NCI-H2196 treated with DMSO at 0.1 percent for 48 hours (cell line): ENCODE measurements around the gene MIB1.

Experiments used
- DNase-seq: peaks from one replicate; lab custom pipeline; 2025; ENCODE audit not compliant: unreplicated experiment; lab: John Stamatoyannopoulos, UW

The MIB1 gene

DNA sequence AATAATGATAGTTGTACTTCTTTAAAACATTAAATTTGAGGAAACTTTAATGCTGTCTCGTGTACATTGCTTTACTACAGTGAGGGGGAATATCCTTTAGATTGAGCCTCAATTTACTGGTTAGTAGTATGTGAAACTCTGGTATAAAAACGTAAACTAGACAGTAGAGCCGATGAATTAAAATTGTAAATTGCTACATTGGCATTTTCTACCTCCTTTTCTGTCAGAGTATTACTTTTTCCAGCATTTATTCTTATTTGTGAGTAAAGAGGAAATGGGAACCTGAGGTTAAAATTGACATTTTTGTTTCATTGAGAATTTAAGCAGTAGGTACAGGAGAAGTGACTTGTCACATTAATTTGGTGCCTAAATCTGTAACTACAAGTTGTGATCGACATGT is 128.2 kb downstream of the MIB1 start:
- DNase-seq: no peak

DNA sequence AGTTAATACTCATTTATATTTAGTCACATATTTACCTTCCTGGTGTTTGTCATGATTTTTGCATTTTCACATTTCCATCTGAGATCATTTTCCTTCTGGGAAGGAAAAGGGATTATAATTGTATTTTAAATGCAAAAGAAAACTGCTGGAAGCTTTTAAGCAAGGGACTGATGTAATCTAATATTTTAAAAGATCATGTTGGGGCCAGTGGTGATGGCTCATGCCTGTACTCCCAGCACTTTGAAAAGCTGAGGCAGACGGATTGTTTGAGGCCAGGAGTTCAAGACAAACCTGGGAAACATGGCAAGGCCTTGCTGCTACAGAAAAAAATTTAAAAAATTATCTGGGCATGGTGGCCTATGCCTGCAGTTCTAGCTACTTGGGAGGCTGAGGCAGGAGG is 149.0 kb downstream of the MIB1 start:
- no peak for DNase-seq

DNA sequence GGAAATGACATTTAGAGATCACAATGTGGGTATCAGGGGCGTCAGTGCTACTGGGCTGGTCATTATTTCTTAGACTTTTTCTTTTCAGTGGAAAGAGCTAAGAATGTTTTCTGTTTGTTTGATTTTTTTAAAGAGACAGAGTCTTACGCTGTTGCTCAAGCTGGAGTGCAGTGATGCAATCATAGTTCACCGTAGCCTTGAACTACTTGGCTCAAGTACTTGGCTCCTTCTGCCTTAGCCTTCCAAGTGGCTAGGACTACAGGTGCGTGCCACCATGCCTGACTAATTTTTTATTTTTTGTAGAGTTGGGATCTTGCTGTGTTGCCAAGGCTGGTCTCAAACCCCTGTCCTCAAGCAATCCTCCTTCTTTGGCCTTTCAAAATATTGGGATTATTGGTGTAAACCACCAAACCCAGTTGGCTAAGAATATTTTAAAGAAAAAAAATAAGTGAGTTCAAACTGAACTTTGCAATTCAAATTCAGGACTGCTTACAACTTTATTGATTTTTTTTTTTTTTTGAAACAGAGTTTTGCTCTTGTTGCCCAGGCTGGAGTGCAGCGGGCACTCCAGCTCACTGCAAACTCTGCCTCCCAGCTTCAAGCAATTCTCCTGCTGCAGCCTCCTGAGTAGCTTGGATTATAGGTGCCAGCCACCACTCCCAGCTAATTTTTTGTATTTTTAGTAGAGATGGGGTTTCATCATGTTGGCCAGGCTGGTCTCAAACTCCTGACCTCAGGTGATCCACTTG is 154.2 kb downstream of the MIB1 start:
- no peak for DNase-seq

DNA sequence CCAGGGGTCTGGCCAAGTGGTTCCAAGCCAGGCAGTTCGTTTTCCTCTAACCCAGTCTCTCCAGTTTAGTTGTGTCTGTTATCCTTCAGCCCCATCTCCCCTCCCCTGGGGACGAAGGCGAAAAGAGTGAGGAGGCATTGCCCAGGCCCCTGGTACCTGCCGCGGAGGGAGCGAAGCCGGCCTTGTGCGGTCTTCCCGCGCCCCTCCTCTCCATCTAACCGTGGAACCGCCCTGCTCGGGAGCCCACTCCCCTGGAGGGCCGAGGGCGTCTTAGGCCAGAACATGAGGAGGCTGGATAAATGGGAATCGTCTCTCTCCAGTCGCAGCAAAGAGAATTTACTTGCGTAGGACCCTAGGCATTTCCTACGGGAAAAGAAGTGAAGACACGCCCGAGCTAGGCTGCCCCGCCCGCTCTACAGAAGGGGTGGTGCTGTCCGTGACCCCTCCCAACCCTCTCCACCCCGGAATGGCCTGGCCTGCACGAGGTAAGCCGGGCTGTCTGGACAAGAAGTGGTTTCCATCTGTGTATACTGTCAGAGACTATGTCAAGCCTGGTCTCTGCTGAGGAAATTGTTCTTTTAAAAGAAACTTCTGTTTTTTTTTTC is 156.2 kb downstream of the MIB1 start:
- no peak for DNase-seq

DNA sequence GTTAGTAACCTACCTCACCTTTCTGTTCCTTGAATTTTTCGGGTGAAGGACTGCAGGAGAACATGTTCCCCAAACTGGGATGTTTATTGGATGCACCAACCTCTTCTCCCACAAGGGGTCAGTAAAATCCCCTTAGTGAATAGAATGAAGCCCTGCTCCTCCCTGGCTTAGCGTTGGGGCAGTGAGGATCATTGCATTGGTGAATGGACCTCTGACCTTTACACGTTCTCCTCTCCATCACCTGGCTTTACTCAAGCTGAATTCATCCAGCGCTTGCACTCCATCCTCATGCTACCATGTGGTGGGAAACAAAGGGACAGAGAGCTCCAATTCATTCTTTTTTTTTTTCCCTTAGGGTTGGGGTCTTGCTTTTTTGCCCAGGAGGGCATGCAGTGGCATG is 157.2 kb downstream of the MIB1 start:
- no peak for DNase-seq

DNA sequence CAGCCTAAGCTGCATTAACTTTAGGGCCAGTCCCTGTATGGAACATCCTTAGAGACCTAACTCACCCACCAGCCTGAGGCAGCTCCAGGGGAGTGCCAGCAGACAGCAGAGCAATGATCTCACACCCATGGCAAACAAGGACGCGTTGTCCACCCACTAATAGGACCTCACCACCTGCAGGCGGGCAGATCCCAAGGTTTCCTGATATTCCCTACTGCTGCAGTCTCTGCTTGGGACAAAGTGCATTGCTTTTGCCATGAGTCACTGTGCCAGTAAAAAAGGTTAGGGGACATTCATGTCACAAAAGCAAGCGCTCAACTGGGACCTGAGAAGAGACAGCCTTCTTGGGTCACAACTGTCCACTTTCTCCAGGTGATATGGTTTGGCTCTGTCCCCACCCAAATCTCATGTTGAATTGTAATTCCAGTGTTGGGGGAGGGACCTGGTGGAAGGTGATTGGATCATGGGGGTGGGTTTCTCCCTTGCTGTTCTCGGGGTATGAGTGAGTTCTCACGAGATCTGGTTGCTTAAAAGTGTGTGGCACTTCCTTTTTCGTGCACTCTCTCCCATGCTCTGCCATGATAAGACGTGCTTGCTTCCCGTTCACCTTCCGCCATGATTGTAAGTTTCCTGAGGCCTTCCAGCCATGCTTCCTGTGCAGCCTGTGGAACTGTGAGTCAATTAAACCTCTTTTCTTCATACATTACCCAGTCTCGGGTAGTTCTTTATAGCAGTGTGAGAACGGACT is 160.2 kb downstream of the MIB1 start:
- no peak for DNase-seq

DNA sequence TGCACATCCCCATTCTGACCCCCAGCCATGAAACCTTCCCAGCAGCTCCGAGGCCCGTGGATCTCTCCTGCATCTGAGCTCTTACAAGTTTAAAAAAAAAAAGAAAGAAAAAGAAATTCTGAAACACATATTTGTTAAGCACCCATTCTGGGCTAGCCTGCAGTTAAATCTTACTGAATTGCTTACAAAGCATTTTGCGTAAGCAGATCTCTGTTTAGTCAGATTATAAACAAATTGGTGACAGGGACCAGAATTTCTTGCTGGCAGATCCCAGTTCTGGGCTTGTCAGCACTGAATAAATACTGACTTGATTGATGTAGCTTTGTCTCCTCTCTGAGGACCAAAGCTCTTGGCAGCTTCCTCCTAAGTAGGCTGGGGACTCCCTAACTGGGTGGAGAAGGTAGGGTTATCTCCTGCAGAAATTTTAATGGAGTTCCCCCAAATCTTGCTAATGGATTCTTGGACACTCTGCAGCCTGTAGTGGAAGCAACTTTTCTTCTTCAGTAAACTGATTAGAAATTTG is 160.9 kb downstream of the MIB1 start:
- no peak for DNase-seq

DNA sequence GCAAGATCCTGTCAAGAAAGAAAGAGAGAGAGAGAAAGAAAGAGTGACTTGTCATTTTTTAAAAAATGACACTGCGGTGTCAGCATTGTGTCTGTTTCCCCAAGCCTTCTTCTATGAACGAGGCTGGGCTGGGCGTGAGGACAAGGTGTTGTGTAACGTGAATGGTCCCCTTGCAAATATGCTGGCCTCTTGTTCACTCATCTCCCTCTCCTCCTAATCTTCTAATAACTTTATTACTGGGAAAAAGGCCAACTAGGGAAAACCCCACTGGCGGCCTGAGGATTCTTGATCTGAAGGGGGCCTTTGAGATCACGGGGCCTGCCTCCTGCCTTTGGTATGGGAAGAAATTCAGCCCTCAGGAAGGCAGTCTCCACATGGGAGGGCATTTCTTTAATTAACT is 163.1 kb downstream of the MIB1 start:
- no peak for DNase-seq

DNA sequence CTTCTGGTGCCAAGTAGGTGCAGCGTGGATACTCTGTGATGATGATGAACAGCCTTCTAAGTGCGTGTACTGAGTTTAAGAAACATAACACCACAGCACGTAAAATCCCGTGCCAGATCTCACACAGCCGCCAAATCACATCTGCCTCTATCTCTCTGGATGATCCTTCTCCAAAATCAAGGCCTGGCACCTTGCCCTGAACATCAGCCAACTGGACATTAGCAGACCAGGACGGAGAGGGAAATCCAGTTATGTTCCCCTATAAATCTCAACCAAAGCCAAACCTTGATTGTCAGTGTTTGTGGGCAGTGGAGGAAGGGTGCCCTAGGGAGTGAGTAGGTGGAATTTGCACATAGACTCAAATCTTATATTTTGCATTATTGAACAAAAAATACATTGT is 164.3 kb downstream of the MIB1 start:
- DNase-seq: no peak

DNA sequence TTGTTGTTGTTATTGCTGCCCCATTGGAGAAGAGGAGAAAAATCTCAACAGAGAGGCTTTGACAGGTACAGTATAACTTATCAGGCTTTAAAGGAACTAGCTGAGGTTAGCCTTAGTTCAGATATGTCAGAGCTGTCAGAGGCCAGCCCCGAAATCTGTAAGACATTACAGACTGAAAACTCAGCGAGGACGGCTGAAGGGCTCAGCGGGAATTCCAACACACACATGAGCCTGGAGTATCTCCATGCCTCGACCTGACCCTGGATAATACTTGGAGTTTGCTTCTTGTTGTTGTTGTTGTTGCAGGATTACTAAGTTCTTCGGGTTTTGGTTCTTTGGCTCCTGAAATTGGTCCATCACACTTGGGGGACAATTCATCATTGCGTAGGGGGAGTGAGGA is 166.9 kb downstream of the MIB1 start:
- DNase-seq: no peak

DNA sequence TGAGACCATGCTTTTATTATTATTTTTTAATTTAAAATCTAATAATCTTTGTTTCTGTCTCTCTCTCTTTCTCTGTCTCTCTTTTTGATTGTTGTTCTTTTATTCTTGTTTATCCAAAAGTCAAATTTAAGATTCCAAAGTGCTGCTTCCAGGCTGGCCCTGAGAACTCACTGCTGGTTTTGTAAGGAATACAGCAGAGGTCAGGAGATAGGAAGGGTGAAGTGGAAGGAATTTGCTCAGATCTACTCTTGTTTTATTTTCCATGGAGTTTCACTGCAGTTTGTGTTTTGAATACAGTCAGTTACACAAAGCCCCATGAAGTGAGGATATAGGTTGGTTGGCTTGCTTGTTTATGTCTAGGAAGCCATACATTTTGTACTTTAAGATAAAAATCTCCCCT is 168.1 kb downstream of the MIB1 start:
- no peak for DNase-seq

DNA sequence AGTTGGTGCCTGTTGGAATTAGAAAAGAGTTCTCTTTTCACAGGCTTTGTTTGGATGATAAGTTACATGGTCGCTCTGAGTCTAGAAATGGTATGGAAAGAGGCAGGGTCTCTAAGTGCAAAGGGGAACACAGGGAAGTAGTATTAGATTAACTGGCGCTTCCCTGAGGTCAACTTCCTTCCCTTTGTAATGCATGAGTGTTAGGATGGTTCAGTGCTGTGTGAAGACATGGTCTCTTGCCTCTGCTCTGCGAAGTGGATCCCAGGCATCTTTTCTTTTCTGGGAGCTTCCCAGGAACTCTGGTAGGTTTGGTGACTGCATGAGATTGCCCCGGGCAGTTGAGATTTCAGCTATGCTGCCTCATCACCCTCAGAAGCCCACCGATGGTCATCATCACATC is 170.3 kb downstream of the MIB1 start:
- DNase-seq: no peak

DNA sequence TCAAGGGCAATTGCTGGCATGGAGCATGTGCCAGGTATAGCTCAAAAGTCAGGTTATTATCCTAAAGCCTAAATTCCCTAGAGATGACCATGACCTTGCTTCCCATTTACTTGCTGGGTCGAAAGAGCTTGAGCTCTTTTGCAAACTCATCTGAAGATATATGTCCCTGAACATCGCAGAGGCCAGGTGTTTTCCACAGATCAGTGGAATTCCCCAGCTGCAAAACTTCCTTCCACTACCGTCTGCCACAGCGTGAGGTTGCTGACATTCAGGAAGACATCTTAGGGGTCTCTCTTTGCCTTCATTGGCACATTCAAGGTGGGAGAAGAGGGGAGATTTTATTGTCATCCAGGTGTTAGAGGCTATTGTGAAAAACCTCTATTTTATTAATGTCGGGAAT is 171.0 kb downstream of the MIB1 start:
- no peak for DNase-seq

DNA sequence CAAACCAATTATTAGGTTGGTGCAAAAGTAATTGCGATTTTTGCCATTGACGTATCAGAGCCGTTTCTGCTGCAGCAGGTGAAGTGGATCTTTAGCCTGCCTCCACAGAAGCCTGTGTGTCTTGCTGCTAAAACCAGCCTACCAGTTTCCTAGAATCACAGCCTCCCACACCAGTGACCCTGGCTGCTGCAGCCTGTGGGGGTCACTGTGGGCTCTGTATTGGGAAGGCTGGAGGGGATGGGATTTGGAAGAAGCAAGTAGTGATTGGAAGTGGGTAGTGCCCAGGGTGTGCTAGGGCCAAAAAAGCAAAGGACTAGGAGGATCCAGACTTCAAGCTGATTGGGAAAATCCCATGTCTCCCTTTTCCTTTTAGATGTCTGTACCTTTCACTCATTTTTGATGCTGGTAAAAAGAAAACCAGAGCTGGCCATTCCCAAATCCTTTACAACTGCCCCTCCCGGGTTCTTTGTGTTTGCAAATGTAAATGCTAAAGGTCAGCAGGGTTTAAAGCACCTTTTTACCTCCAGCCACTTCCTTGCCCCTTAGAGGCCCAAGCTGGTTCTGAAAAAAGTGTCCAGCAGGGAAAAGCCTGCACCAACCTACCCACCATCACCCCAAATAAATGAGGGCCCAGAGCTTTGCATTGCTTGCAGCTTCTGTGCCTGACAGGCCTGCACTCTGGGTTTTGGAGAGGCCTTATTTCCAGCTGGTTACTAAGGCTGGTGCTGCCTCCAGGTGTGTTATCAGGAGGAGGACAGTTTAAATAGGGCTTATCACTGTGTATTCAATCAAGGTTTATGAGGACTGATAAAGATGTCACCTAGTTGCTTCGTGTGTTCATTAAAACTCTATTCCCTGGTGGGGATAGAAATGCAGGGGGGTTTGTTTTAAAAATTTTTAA is 172.0 kb downstream of the MIB1 start:
- DNase-seq: no peak

DNA sequence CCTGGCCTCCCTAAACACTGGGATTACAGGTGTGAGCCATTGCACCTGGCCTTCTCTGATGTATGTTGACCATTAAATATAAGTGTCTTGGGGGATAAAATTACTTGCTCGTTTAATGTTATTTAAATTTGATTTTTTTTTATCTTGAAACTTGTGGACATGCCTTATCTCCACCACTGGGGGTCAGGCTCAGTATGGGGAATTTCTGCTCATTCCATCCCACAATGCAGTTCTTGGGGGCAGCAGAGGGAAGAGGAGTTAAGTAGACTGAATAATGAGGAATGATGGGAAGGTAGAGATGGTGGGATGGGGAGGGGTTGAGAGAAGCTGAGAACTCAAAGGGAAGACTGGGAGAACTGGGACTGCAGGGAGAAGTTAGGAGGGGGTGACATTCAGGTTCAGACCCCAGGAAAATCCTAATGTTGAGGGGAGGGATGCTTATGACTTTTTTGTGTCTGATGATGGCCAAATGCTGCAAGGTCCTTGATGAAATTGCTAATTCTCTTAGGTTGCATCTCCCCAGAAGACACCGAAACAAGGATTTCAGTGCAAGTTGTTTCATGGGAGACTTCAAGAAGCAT is 174.2 kb downstream of the MIB1 start:
- DNase-seq: no peak

DNA sequence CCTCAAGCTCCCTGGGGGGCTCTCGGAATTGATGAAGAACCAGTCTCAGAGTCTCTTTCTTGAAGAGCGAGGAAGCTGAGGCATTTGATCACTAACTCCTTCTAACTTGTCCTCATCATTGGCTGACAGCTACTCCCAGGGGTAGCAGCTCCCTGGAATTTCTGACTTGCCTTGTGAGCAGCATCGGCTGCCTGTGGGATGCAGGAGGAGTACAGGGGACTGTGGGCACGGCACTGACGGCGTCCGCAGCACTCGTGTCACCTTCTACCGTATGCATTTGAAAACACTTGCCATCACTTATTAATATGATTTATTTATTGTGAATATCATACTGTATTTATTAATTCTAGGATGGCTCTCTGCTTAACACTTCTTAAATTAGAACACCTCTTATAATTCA is 175.0 kb downstream of the MIB1 start:
- DNase-seq: no peak

DNA sequence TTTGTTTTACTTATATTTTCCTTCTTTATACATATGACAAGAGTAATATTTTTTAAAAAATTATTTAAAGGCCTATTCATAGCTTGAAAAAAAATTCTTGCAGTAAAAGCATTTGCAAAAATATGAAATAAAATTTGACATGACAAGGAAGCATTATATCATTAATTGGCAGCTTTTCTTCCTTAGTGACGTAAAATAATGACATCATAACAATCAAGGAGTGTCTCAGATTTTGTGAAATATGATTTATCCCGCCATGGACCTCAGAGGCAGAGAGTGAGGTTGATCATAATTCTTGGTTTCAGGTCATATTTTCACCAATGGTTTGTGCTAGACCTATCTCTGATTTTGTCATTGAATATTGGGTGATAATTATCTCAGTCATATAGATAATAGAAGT is 176.0 kb downstream of the MIB1 start:
- DNase-seq: no peak

DNA sequence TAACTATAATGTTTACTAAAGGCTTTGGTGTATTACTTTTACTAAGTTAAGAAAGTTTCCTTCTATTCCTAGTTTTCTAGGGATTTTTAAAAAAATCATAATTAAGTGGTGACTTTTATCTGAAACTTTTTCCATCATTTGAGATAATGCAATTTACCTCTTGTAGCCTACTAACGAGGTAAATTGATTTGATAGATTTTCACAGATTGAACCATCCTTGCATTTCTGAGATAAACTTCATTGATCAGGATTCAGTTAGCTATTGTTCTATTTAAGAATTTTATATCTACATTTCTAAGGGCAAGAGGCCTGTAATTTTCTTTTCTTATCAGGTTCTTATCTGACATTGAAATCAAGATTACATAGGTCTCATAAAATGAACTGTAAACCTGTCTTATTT is 178.1 kb downstream of the MIB1 start:
- DNase-seq: no peak
